CD14-positive monocyte (primary cell): ENCODE data around the gene KCNE4. TPM values are rescaled to one million over a fixed set of nuclear protein-coding genes. Genes with fewer than 3 reads are reported as not detected.

Source experiments
- DNase-seq, 3 donors: peaks; one replicate each; pipeline ENCODE4 v3.0.0-alpha.2; 2011 to 2022
- H2AFZ ChIP-seq: 2 replicates; pipeline ENCODE4 v1.6.0; 2012; ENCODE audit warnings: mild to moderate bottlenecking, low read depth, low read length, inconsistent platforms; ENCODE audit not compliant: insufficient read depth, poor library complexity, severe bottlenecking
- H3K27ac ChIP-seq, 2 donors: 1 replicate in 1 of 2; 2 replicates in 1 of 2; pipeline ENCODE4 v1.5.1; 2012 to 2013; ENCODE audit warnings: low read length in 2 of 2, control low read depth in 1 of 2, inconsistent platforms in 1 of 2, low read depth in 1 of 2, mild to moderate bottlenecking in 1 of 2
- H3K27me3 ChIP-seq, 2 donors: one replicate each; pipeline versions ENCODE4 v1.6.0 to v1.6.1; 2011 to 2013; ENCODE audit warnings: low read length in 2 of 2; ENCODE audit not compliant: control insufficient read depth in 2 of 2, insufficient read depth in 2 of 2
- H3K36me3 ChIP-seq, 2 donors: replicated peaks in 1 of 2; 1 replicate in 1 of 2; 2 replicates in 1 of 2; pipeline versions ENCODE4 v1.5.1 to v1.6.1; 2012 to 2013; ENCODE audit warnings: low read length in 2 of 2, control low read depth in 1 of 2, inconsistent platforms in 1 of 2, mild to moderate bottlenecking in 1 of 2; ENCODE audit not compliant: insufficient read depth in 2 of 2, control insufficient read depth in 1 of 2
- H3K4me1 ChIP-seq, 2 donors: 1 replicate in 1 of 2; 2 replicates in 1 of 2; pipeline versions ENCODE4 v1.5.1 to v1.6.1; 2012 to 2013; ENCODE audit warnings: low read length in 2 of 2, control low read depth in 1 of 2, inconsistent platforms in 1 of 2, mild to moderate bottlenecking in 1 of 2, moderate library complexity in 1 of 2; ENCODE audit not compliant: insufficient read depth in 2 of 2, control insufficient read depth in 1 of 2
- H3K4me2 ChIP-seq: replicated peaks from 2 replicates; pipeline ENCODE3; 2012; ENCODE audit warnings: low read length, moderate library complexity, mild to moderate bottlenecking; ENCODE audit not compliant: poor library complexity, severe bottlenecking; ENCODE audit errors: extremely low read depth
- H3K4me3 ChIP-seq, 3 experiments: fragments of 200-600 bp in 1 of 3; sonication (generic) in 1 of 3; replicated peaks in 1 of 3; 1 replicate in 2 of 3; 2 replicates in 1 of 3; pipeline ENCODE4 v1.5.1; 2011 to 2013; ENCODE audit warnings: low read length in 3 of 3, mild to moderate bottlenecking in 3 of 3, control low read depth in 2 of 3, low read depth in 2 of 3, inconsistent platforms in 1 of 3, moderate library complexity in 1 of 3
- H3K79me2 ChIP-seq: 2 replicates; pipeline ENCODE4 v1.6.0; 2012; ENCODE audit warnings: mild to moderate bottlenecking, control low read depth, inconsistent platforms, low read length, moderate library complexity; ENCODE audit not compliant: insufficient read depth
- H3K9ac ChIP-seq: 2 replicates; pipeline ENCODE4 v1.6.0; 2017; ENCODE audit warnings: low read length, mild to moderate bottlenecking; ENCODE audit not compliant: insufficient read depth, poor library complexity, severe bottlenecking
- H3K9me3 ChIP-seq, 2 donors: replicated peaks in 1 of 2; 1 replicate in 1 of 2; 2 replicates in 1 of 2; pipeline versions ENCODE4 v1.5.1 to v1.6.1; 2012 to 2013; ENCODE audit warnings: low read length in 2 of 2, control low read depth in 1 of 2; ENCODE audit not compliant: control insufficient read depth in 1 of 2, insufficient read depth in 1 of 2
- H4K20me1 ChIP-seq: 2 replicates; pipeline ENCODE4 v1.6.0; 2012; ENCODE audit warnings: mild to moderate bottlenecking, low read length, control low read depth, moderate library complexity; ENCODE audit not compliant: insufficient read depth
- H3K27ac Mint-ChIP-seq, 7 donors: one replicate each; pipeline ENCODE4 v1.8.0; 2020; ENCODE audit warnings: mild to moderate bottlenecking in 7 of 7, mixed read lengths in 7 of 7, moderate library complexity in 6 of 7, inconsistent platforms in 2 of 7
- H3K27me3 Mint-ChIP-seq, 3 donors: one replicate each; pipeline ENCODE4 v1.8.0; 2021 to 2022; ENCODE audit warnings: low read depth in 3 of 3, mild to moderate bottlenecking in 3 of 3, mixed read lengths in 3 of 3, moderate library complexity in 3 of 3, inconsistent platforms in 1 of 3
- H3K36me3 Mint-ChIP-seq, 2 donors: one replicate each; pipeline ENCODE4 v1.8.0; 2020; ENCODE audit warnings: mixed read lengths in 2 of 2, inconsistent platforms in 1 of 2, mild to moderate bottlenecking in 1 of 2
- H3K4me1 Mint-ChIP-seq: one replicate; pipeline ENCODE4 v1.8.0; 2020; ENCODE audit warnings: mild to moderate bottlenecking, mixed read lengths
- H3K4me3 Mint-ChIP-seq, 2 donors: one replicate each; pipeline ENCODE4 v1.8.0; 2020; ENCODE audit warnings: mild to moderate bottlenecking in 2 of 2, mixed read lengths in 2 of 2, moderate library complexity in 1 of 2
- H3K9me3 Mint-ChIP-seq, 7 donors: one replicate each; pipeline ENCODE4 v1.8.0; 2020 to 2022; ENCODE audit warnings: mixed read lengths in 7 of 7, mild to moderate bottlenecking in 6 of 7, moderate library complexity in 6 of 7, inconsistent platforms in 2 of 7
- WGBS: methylation state at CpG from one replicate; pipeline ENCODE4 v1.1.5; 2013; ENCODE audit warnings: missing lambda C conversion rate; ENCODE audit not compliant: insufficient coverage; 5-methylcytosine and 5-hydroxymethylcytosine counted together
- intact Hi-C, 2 donors: fragments of 100-400 bp; cut with micrococcal nuclease; formaldehyde crosslinking; loops; one replicate each; pipeline versions ENCODE4 v1.15.0 to v1.15.1; 2023
- polyA plus RNA-seq, 3 donors: library from polyadenylated mRNA; depleted of rRNA in 1 of 3; unstranded in 2 of 3; stranded (reverse) in 1 of 3; fragments of 300-500 nt in 2 of 3; fragments of >200 nt in 1 of 3; fragmentation: Illumina TruSeq in 2 of 3; gene quantifications; 1 replicate in 2 of 3; 2 replicates in 1 of 3; pipeline ENCODE4 v1.2.3, GENCODE V29; 2012 to 2021
- TF ChIP-seq, protein P1 (sequence below): fragments of 200-600 bp; IDR thresholded peaks from one replicate; pipeline ENCODE4 v1.8.0; 2022; ENCODE audit warnings: antibody characterized with exemption, mild to moderate bottlenecking

KCNE4 gene
- polyA plus RNA-seq, 3 donors = not detected

DNA sequence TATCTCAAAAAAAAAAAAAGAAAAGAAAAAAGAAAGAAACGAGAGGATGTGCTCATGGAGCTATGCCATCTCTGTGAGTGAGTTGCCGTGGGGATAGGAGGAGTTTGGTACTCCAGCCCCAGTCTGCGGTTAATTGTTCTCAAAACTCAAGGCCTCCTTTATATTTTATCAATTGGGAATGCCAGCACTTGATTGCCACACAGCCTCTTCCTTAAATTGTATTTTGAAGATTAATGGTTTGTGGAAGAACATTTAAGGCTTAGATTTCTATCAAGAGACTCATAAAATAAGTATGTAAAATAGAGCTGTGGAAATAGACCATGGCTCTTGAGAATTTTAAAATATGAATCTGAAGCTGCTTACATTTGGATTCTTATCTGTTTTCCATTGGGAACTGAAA is 29.8 kb downstream of the KCNE4 start:
- Mint-ChIP-seq H3K4me1 (no peaks in the 10 kb centered on the region), H3K4me3 (no peak overlapping the region)
- H3K4me1 ChIP-seq = no peaks in the 10 kb centered on the region

DNA sequence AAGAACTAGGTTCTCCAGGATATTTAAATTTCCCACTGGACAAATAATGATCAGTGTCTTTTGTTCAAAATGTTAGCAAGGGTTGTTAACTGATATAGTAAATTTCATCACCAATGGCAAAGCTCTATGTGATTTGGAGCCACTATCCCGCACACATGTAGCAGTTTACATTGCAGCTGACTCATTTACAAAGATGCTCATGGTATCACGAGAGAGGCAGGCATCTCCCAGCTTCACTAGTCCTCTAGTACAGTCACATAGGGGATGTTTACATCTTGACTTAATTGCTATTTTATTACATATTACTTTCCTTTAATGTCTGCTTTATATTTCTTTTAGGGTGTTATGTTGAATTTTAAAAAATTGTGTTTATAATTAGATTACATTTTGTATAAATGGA is 30.7 kb downstream of the KCNE4 start:
- Mint-ChIP-seq H3K27ac (no peak overlapping the region), H3K9me3 (peaks cover 0 to 3% (median 0%) of the 10 kb centered on the region in 7 donors)
- no peak overlapping the region for H2AFZ ChIP-seq

More for the DNA sequence above, 29.8 kb downstream of the KCNE4 start:
- Histone ChIP-seq H3K79me2 (no peaks in the 10 kb centered on the region), H3K4me2 (no peak overlapping the region), H3K36me3 (no peaks in the 10 kb centered on the region), H2AFZ (no peak overlapping the region), H3K27me3 (no peaks in the 10 kb centered on the region), H4K20me1 (no peaks in the 10 kb centered on the region), H3K9me3 (no peaks in the 10 kb centered on the region), H3K27ac (no peak overlapping the region), H3K9ac (no peak overlapping the region), H3K4me3 (no peak overlapping the region)
- Mint-ChIP-seq H3K36me3 (no peaks in the 10 kb centered on the region), H3K27ac (no peak overlapping the region), H3K27me3 (peaks cover 0 to 4% (median 0%) of the 10 kb centered on the region in 3 donors), H3K9me3 (peaks cover 0 to 3% (median 0%) of the 10 kb centered on the region in 7 donors)
- no CpG with 5 or more reads among the region's 3 CpGs for WGBS
- TF ChIP-seq, protein P1, sequence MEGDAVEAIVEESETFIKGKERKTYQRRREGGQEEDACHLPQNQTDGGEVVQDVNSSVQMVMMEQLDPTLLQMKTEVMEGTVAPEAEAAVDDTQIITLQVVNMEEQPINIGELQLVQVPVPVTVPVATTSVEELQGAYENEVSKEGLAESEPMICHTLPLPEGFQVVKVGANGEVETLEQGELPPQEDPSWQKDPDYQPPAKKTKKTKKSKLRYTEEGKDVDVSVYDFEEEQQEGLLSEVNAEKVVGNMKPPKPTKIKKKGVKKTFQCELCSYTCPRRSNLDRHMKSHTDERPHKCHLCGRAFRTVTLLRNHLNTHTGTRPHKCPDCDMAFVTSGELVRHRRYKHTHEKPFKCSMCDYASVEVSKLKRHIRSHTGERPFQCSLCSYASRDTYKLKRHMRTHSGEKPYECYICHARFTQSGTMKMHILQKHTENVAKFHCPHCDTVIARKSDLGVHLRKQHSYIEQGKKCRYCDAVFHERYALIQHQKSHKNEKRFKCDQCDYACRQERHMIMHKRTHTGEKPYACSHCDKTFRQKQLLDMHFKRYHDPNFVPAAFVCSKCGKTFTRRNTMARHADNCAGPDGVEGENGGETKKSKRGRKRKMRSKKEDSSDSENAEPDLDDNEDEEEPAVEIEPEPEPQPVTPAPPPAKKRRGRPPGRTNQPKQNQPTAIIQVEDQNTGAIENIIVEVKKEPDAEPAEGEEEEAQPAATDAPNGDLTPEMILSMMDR = no peak
- DNase-seq = no peak
- intact Hi-C loops = no loop called here

More for the DNA sequence above, 30.7 kb downstream of the KCNE4 start:
- peaks cover 0 to 3% (median 3%) of the 10 kb centered on the region in 3 donors for H3K27me3 Mint-ChIP-seq
- Histone ChIP-seq H3K27me3 (no peaks in the 10 kb centered on the region), H3K4me2 (no peak overlapping the region), H4K20me1 (no peaks in the 10 kb centered on the region), H3K9me3 (no peaks in the 10 kb centered on the region), H3K36me3 (no peaks in the 10 kb centered on the region), H3K4me1 (no peaks in the 10 kb centered on the region), H3K79me2 (no peaks in the 10 kb centered on the region), H3K9ac (no peak overlapping the region), H3K4me3 (no peak overlapping the region), H3K27ac (no peak overlapping the region)
- no peak for DNase-seq
- TF ChIP-seq, protein P1 = no peak
- intact Hi-C loops = no loop called here
- H3K4me3 Mint-ChIP-seq = no peak overlapping the region
- WGBS = no CpG with 5 or more reads among the region's 2 CpGs
- H3K36me3 Mint-ChIP-seq = no peaks in the 10 kb centered on the region
- no peaks in the 10 kb centered on the region for H3K4me1 Mint-ChIP-seq
